ENCODE data around the gene SAMD4A.

The SAMD4A gene

DNA sequence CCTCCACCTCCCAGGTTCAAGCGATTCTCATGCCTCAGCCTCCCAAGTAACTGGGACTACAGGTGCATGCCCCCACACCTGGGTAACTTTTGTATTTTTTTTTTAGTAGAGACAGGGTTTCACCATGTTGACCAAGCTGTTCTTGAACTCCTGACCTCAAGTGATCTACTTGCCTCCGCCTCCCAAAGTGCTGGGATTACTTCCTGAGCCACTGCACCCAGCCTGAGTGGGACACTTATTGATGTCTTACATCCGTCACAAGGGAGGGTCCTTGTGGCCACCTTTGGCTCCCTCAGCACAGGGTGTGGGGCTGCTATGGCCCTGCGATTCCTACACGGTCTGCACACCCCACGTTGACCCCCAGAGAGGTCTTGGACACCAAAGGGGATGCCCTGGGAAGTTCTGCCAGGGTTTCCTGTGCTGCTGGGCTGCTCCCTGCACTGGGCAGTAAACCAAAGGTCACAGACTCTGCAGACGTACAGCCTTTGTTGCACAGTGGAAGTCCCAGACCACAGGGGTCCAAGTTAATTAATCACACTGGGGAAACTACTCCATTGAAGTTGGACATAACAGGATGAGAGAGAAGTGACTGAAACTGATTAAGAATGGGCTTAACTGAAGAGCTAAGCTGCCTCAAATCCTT, 95.7 kb downstream of the SAMD4A start:
- DNase-seq: no peak

- no peak for DNase-seq
Measured at GRCh38 chr14:54664961-54665360, 98.0 kb downstream of the SAMD4A start.

DNA sequence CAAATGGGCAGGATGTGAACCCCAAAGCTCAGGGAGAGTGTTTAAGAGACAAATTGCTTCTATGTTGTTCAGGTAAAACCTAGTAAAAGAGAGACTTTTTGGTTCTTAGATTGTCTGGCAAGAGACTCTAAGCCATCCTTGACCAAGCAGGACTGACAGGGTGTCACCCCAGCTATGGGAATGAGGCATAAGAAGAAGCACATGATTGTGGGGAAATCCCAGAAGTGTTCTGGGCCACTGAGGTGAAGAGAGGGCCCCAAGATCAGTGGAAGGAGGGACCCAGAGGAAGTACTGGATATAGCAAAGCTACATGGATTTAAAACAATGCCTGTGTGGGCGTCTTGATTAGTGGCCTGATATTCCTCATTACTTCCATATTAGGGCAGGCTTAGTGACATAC, 99.0 kb downstream of the SAMD4A start:
- DNase-seq: peak; percentile 53 to 73 (median 64)

DNA sequence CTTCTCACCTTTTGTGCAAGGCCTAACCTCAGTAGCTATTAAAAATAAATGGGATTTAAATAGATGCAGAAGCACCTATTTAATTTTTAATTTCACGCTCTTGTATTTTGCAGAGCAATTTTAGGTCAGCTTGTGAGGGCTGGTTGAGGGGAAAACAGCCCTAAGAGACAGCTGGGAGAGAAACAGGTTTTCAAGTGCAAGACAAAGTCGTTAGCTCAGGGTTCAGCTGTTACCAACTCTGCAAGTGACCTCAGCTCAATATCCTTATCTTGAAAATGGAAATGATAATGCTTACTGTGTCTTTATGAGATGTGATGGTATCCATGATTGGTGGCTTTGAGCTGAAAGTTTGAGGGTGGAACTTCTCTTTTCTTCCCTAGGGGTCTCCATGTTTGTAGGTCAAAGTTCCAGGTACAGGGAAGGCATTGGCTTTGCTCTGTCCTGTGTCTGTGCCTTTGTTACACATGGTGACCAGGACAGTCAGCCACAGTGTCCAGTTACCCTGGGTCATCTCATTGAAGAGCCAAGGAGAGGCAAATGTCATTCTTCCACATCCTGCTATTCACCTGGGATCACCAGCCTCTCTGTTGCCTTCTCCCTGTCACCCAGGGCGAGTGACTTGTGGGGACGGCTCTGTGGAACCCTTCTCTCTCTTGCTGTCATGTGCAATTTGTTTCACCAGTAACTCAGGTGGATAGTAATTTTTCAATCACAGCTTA, 100.3 kb downstream of the SAMD4A start:
- DNase-seq: no peak

DNA sequence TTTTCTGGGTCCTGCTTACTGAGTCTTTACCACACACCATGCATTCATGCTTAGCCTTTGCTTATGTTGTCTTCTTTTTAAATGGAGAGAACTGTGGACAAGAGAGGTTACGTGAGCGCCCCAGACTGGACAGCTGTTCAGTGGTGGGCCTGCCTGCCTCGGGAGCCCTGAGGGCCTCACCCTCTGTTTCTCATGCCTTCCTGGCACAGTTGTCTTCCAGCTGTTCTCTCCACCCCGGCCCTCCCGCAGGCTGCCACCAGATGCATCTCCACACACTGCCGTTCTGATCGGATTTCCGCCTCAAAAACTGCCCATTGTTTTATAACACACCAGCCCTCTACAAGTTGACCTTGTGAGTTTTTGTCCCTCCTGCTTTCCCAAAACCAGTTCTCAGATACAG, 100.8 kb downstream of the SAMD4A start:
- no peak for DNase-seq

- DNase-seq: no peak
Measured at GRCh38 chr14:54669721-54670561, 103.0 kb downstream of the SAMD4A start.

- DNase-seq: no peak
Measured at GRCh38 chr14:54671537-54671936, 104.6 kb downstream of the SAMD4A start.

DNA sequence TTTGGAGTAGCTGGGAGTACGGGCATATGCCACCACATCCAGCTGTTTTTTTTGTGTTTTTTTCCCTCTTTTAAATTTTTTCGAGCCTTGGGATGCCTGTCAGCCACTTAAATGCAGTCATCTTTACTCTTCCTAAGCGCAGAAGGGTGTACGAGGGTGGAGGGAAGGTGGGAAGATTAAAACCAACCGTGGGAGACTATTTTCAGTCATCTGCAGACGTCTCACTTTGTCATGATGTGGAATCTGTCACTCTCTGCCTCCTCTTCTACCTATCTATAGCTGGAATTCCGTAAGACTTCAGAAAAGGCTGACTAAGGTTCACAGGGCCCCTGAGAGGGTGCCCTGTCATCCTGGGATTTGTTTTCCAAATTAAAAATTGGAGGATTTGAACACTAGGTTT, 105.3 kb downstream of the SAMD4A start:
- no peak for DNase-seq

DNA sequence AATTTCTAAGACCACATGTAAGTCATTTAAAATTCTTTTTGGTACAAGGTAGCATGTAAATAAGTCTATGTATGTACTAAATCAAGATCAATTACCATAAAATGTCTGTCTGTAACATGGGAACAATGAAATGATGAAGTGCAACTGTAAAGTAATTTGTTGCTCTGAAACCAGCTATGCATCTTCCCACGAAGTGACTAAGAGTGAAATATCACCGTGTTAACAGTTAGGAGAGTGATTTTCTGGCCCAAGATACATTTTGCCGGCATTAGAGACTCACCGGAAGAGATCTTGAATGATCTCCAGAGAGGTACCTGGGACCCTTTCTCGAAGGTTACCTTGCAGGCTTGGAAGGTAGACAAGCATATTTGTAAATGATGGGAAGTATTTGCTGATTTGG, 105.8 kb downstream of the SAMD4A start:
- DNase-seq: no peak

- no peak for DNase-seq
Measured at GRCh38 chr14:54673193-54674045, 106.5 kb downstream of the SAMD4A start.

- DNase-seq: no peak
Measured at GRCh38 chr14:54674046-54674741, 107.3 kb downstream of the SAMD4A start.

DNA sequence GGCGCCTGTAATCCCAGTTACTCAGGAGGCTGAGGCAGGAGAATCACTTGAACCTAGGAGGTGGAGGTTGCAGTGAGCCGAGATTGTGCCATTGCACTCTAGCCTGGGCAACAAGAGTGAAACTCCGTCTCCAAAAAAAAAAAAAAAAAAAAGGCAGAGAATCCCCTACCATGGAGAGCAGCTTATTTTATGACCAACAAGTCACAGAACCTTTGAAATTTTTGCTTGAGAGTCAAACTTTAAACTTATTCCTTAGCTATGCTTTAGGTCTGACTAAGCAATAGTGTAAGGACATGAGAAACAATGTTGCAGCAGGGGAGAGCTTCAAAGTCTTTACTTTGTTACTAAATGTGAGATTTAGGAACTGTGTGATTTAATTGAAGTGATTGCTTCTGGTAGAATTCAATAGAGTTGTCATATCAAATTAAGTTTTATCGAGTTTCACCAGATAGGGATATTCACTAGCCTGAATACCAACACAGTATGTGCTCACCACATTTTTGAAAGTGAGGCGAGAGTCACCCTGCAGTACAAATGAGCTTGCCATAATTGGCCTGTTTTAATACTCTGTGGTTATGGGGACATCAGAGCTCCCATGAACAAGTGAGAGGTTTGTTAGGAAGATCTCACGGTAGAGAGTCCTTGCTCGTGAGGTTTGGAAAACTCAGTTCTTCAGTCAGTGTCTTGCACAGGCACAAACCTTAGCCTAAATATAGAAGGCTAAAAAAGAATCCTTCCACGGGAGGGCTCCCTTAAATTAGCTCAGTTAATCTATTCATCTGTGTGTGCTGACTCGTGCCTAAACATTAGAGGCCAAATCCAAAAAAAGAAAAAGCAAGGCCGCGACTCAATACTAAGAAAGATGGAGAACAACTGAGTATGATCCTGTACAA, 108.6 kb downstream of the SAMD4A start:
- DNase-seq: no peak

DNA sequence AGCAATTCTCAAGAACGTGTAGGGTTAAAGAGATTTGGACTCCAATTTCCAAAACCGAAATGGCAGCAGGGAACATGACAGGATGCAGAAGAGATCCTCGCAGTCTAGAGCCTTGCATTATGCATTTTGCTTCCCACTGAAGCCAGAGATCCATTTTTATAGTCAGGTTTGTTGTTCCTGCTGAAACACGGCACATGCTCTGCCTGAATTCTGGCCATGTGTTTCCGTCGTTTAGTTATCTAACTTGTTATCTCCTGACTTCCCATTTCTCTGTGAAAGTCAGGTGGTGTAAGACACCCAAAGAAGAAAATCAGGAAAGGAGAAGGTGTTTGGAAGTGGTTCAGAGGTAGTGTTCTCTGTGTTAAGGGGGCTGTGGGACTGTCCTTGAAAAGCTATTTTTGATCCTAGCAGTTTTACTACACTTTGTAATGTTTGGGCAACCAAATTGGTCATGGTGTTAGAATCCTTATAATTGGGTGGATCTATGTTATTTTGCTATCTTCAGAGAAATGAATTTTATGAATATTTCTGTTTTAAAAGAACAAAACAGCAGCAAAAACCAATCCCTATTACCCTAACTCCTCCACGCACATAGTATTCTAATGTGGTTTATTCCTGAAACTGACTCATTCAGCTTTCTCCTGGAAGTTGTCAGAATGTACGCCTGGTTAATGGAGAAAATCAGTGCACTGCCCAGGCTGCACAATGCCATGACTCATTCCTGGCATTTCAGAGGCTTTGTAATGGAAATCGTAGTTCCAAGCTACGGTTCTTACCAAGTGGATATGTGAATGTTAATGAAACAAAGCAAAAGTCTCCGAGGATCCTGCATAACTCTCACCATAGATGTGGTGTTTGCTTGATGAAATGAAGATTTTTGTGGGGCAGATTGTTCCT, 110.1 kb downstream of the SAMD4A start:
- peak in 2 of 4 experiments; percentile 11 to 42 for DNase-seq

- DNase-seq: no peak
Measured at GRCh38 chr14:54680651-54681050, 113.7 kb downstream of the SAMD4A start.

GRCh38 chr14:54681811-54682261, 114.9 kb downstream of the SAMD4A start:
- no peak for DNase-seq

GRCh38 chr14:54682578-54682977, 115.7 kb downstream of the SAMD4A start:
- no peak for DNase-seq

GRCh38 chr14:54683882-54684794, 117.2 kb downstream of the SAMD4A start:
- DNase-seq: peak; percentile 21 to 46 (median 42)

GRCh38 chr14:54685286-54685845, 118.4 kb downstream of the SAMD4A start:
- DNase-seq: no peak

Data from suppressor macrophage (primary cell).